HUDEP-2 (cell line): ENCODE measurements around the gene NAIF1.

ENCODE experiments used
- DNase-seq, 76 experiments: peaks; one replicate each; lab custom pipeline; 2025; ENCODE audit not compliant: unreplicated experiment in 76 of 76; lab: John Stamatoyannopoulos, UW

The NAIF1 gene

DNA sequence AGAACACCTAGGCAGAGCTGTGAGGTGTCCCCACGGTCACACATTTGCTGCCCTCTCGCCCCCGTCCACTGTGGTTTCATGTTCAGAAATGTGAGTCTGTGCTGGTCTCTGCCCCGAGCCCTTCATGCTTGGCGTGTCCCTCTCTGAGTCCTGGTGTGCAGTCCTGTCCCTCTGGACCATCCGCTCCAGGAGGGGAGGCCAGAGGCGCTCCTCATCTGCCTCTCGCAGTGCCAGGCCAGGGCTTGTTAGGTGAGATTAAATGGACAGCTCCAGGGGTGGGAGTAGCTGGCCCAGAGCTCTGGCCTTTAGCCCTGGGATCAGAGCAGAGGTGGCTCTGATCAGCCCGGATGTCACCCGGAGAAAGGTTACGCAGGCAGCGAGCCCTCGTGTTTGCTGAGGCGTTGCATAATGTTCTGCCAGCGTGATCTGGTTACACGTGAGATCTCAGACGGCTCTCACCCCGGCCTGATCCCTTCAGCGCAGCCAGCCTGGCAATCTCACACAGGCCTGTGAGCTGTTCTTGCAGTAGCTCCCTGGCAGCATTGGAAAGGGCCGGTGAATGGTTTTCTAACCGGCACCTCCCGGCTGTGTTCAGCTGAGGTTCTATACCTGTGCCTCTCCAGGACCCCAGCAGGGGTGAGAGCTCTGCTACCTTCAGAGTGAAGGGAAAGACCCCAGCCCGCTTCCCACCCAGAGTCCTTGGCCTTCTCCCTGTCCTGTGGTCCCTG, 35.9 kb upstream of the NAIF1 start:
- no peak for DNase-seq

DNA sequence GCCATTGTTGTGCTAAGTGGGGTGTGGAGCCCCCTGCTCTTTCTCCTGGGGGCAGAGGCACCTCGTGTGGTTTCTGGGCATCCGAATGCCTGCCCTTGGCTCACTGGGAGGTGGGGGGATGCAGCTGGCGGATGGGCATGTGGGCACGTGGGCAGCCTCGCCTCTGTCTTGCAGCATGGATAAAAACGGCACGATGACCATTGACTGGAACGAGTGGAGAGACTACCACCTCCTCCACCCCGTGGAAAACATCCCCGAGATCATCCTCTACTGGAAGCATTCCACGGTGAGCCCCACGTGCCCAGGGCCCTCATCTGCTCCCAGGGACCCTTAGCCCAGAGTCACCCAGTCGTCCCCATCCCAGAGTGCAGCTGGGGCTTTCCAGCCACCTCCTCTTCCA, 35.1 kb upstream of the NAIF1 start:
- no peak for DNase-seq

DNA sequence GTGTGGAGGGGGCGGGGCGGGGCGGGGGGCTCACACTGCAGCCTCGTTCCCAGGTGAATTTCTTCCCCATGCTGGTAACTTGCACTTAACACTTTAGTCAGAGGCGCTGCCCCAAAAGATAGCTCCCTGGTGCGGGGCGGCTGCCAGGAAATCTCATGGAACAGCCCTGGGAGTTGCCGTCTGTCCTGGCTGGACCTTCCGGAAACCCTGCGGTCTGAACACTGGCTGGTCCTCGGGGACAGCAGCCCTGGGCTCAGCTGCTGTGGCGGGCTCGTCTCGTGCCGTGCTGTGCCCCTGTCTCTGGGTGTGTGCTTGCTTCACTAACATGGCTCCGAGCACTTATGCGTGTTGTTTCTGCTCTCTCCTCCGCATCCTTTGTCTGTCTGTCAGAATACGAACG, 34.6 kb upstream of the NAIF1 start:
- no peak for DNase-seq

DNA sequence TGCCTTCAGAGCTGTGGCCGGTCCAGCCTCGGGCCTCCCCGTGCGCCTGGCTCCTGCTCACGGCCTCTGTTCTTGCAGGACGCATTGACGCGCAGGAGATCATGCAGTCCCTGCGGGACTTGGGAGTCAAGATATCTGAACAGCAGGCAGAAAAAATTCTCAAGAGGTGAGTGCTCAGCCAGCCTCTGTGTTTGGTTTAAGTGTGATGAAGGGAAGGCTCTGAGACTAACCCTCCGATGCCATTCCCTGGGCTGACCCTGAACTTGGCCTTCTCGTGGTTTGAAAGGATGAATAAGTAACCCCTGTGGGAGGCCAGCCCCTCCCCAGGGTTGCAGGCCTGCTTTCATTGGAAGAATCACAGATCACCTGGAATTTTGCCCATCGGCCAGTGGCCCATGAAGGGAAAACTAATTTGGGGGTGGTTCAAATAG, 34.1 kb upstream of the NAIF1 start:
- no peak for DNase-seq

DNA sequence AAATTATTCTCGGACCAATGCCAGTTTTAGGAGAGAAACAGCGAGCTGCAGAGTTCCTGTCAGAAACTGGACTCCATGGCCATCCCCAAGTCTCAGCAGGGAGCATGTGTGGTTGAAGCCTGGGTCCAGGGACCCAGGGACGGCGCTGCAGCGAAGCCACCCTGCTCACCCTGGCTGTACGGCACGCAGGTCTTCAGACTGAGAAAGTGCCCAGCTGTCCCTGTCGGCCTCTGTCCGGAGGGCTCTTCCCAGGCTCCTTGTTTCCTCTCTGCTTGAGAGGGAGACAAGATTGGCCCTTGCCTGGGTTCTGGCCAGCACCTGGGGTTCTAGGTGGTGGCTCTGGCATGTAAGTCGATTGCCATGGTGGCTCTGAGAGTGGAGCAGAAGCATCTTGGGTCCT, 33.5 kb upstream of the NAIF1 start:
- DNase-seq: no peak

DNA sequence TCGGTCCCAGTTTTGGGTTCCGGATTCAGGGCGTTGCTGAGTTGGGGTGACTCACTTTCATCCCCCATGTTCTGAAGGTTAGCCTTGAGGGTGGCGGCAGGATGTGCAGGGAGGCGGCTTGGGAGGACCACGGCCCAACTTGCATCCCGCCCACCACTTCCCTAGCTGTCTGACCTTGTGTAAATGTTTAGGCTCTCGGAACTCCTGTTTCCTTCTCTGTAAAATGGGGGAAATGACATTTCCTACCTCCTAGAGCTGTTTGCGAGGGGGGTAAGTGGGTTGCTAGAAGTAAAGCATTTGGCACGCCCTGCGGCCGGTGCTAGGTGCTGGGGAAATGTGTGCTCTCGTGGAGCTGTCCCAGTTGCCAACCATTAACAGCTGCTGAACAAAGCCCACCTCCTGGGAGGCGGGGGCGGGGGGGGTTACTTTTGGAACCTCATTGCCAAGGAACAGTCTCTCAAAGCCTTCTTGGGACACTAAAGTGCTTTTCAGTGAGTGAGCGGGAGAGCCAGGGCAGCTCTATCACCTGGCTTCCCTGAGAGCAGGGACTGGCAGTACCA, 32.9 kb upstream of the NAIF1 start:
- DNase-seq: no peak

DNA sequence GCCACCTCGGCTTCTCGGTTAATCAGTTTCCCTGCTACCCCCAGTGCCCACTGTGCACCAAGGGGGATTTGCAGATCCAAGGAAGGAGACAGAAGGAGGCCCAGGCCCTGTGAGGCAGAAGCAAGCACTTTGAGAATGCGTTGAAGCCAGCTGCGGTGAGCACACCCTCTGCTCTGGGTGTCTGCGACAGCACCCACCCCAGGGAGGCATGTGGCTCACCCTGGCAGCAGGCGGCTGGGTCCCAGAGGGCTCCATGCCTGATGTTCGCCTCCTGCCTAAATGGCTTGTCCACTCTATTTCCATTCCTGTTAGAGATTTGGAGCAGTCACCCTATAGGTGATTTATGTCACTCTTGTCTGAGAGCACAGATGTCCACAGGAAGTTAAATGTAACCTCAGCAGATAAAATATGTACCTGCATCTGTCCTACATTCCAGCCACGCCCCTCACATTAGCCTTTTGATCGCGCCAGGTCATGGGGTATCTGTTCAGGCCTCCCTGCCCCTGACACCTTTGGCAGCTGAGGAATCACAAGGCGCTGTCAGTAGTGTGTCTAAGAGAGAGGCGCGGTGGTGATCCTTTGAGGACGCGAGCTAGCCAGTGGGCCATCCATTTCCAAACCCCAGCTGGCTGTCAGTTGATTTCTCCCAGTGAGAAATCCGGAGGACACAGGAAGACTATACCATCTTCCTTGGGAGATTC, 32.3 kb upstream of the NAIF1 start:
- DNase-seq: peak in 4 of 76 experiments; percentile 16 to 27 (median 24)

DNA sequence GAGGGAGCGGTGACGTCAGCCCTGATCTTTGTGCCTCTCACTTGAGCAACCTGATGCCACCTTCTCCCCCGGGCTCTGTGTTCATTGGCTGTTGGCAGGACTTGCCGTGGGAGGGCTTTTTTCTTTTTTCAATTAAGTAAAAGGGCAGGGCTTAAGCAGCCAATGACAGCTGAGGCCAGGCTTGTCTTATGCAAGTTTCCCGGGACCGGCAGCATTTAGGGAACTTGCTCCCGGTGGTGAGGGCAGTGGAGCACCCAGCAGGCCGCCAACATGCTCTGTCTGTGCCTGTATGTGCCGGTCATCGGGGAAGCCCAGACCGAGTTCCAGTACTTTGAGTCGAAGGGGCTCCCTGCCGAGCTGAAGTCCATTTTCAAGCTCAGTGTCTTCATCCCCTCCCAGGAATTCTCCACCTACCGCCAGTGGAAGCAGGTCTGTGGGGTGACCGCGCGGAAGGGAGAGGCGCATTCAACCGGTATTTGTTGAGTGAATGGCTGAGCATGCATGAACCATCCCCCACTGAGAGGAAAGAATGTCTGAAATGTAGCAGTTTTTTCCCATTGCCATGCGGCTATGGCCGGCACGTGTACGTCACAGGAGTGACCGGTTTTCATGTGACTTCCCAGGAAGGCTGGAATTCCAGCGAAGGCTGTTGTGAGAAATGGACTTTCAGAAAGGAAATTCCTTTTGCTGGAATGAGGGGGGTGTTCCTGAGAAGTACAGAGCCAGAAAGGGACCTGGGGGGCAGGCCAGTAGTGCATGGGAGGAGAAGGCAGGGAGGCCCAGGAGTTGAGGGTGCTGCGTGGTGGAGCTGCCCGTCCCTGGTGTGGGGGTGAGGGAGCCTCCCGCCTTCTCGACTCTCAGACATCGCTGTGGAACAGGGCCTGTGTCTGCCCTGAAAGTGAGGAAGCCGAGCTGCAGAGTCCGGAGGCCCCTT, 31.4 kb upstream of the NAIF1 start:
- DNase-seq: peak in 72 of 76 experiments; percentile 27 to 88 (median 74)

DNA sequence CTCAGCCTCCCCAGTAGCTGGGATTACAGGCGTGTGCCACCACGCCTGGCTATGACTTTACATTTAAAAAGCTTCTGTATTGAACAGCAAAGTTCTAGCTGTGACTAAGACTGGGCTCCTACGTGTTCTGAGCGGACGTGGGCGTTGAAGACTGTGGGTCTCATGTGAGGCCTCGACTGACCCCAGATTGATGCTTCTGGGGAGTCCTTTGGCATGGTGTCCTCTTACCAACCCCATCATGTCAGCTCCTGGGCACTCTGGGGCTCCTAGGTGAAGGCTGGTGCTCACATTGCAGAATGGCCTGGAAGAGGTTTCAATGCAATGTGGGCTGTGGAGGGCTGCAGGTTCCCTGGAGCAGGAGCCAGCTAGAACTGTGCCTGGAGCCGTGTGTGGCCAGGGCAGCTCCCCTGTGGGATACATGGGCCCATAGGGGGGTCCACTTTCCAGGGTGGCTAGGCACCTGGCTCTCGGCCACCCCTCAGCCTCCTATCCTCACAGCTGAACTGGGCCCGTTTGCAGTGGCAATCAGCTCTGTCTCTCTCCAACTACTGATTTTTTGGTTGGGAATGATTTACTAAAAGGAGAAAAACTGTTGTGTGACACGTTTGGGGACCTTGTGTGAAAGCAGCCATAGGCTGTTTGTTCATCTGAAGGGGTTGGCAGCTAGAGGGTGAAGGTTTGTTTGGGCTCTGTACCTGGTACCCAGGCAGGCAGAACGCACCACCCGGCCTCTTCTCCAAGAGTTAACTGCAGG, 30.6 kb upstream of the NAIF1 start:
- no peak for DNase-seq

DNA sequence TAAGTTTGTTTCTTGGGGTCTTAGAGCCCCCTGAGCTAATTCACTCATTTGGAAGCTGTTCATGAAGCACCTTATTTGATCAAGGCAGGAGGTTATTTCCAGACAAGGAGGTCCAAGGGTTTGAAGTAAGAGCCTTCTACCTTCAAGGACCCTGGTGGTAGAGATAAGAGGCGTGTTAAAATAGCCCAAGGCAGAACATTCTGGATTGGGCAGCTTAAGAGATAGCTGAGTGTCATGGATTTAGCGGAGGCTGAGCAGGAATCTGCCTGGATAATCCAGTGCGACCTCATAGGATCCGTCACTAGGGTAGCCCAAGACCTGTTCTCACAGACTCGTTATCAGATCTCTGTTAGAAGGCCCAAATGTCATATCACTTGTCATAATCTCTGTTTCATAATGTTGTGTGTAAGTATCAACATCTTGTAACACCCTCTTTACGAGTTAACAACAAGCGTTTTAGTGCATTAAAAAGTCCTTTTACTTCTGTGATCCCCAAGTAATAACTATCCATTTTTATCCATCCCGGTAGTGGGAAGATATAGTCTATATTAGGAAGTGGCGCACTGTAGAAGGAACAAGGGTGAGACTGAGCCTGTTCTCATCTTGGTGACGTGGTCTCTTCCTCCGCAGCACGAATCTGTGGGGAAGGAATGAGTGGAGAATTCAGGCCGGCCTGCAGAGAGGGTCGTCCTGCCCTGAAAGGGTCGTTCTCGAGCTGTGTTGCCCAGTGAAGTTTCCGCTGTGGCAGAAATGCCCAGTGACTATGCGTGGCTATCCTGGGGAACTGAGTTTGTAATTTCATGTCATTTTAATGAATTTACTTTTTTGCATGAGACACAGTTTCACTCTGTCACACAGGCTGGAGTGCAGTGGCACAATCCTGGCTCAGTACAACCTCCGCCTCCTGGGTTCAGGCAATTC, 29.8 kb upstream of the NAIF1 start:
- DNase-seq: no peak

DNA sequence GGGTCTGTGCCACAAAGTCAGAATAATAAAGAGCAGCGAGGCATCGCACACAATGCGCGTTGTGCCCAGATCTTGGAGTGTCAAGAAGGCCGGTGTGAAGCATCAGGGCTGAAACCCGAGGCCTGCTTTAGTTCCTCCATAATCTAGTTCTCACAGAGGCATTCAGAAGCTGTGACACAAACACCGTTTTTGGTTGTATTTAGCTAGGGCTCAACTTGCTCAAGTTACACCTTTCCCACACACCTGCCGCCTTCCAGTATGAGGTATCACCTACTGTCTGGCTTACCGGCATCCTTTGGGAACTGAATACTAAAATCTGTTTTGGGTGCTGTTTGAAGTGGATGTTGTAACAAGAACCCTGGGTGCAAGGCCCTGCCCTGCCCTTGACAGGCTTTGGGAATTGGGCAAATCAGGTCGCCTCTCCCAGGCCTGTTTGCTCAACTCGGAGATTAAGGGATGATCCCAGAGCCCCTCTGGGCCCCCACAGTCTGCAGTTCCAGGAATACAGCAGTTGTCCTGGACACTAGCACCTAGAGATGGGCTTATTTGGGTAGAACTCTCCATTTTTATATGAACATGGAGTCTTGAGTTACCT, 27.9 kb upstream of the NAIF1 start:
- no peak for DNase-seq

DNA sequence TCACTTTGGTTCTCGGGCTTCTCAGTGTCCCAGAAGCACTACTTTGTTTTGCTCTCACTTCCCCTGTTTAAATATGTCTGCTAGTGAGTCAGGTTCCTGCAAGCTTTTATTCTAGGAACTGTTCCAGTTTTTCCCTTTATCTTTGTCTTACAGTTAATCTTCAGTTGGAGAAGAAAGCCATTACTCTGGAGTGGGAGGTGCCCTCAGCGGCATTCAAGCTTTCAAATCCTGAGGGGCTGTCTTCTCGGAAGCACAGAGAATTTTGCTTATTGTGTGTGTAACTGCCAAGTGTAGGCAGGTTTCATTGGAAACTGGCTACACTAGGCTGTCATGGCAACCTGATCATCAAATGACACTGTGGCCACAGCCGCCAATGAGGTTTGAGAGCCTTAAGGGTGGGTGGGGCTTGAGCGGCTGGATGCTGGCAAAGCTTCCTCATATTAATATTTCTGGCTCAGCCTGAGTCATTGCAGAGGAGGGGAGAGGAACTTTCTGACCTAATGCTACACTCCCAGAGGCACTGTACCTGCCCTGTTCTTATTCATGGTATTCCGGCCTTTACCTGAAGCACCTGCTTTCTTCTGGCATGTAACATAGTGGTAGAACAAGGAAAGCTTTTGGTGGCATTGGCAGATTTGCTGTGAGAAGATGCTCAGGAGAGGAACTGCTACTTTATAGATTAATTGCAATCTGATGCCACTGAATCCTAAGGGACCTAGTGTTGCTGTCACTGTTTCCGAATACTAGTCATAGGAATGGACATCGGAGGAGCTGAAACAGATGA, 27.2 kb upstream of the NAIF1 start:
- peak in 74 of 76 experiments; percentile 29 to 94 (median 84) for DNase-seq

DNA sequence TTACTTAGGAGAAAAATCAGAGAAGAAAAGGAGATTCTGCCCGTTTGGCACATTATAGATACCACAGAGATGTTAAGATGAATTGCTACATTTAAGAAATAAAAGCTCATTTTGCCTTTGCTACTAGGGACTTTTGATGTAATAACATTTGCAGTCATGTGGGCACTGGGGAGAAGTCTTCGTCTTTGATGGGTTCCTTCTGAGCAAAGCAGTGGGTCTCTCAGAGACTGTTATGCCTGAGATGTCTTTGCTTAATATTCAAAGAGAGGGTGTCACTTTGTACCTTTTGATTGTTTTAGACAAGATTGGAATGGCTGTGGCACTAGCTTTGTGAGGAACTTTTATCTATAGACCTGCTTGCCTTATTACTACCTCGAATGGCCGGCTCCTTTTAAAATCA, 25.9 kb upstream of the NAIF1 start:
- no peak for DNase-seq

DNA sequence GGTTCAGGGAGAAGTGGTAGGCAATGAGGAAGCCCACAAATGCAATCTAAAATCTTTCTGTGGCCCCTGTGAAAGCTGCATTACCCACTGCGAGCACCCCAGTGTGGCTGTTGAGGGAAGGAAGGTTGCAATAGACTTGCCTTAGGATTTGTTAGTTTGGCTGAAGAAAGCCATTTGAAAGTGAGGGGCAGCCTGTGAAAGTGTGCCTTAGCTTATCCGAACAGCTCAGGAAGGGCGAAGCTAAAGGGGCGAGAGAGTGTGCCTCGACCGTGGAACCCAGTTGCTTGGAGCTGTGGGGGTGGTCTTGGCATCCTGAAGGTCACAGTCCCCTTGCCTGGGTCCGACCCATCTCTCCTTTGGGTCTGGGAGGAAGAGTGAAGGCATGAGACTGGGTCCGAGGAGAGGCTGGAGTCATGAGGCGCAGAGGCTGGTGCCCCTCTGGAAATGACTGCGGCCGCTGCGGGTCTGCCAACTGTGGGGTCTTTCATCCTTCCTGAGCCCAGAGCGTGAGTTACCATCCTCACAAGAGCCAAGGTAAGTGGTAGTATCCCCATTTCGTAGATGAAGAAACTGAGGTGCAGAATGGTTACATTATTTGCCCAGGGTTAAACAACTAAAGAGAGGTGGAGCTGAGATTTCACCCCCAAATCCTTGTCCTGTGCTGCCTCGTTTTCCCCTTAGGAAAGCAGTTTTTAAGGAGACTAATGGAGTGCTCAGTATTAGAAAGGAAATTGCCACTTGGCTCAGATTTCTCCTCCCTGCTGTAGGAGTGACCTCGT, 25.3 kb upstream of the NAIF1 start:
- no peak for DNase-seq

DNA sequence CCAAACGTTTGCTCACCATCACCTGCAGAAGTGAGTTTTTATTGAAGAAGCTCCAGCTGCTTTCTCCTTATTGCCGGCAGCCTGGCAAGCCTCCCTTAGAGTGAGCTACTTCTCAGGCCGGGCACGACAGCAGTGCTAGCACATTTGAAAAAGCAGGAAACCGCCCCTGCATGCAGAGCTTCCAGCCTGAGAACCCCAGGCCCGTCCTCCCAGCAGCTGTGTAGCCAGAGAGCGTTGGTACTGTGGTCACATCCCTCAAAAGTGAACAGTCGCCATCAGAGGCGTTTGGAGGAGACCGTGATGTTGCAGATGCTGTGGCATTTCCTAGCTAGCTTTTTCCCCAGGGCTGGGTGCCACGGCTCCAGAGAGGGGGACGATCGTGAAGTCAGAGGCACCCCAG, 24.5 kb upstream of the NAIF1 start:
- DNase-seq: no peak

DNA sequence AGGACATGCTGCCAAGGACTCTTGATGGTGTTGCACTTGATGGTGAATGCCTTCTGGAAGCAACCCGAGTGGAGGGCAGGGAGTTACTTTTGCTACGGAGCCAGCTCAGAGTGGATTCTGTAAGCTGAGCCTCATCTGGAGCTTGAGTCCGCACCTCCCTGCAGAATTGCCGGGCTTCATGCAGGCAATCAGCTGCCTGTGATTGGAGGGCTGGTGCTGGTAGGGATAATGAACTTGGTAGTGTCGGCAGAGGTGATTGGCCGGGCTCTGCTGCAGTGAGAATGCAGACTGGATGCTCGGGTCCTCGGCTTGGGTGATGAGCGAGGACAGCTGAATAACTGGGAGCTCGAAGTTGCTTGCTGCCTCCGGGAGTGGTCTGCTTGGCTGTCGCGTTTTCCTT, 24.0 kb upstream of the NAIF1 start:
- DNase-seq: no peak

DNA sequence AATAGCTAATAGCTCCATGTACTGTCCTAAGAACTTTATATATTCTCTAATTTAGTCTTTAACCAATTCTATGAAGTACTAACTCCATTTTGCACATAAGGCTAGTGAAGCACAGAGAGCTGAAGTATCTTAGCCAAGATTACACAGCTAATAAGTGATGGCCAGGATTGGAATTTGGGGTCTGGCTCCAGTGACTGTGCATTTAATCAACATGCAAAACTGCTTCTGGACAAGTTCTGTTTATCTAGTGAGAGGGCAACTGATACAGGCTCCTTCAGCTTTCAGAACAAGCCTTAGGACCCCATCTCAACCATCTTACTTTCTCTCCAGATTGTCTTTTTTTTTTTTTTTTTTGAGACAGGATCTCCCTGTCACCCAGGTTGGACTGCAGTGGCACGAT, 22.2 kb upstream of the NAIF1 start:
- no peak for DNase-seq
